CD4-positive, alpha-beta T cell treated with Interleukin-10 for 1 hour (primary cell): Measurements from ENCODE around the gene MATCAP1.

ENCODE experiments used
- DNase-seq: peaks from one replicate; pipeline ENCODE4 v3.0.0-alpha.2; 2020

MATCAP1 gene

GRCh38 chr16:67170949-67171649 is 12.7 kb downstream of the MATCAP1 start:
- no peak for DNase-seq

DNA sequence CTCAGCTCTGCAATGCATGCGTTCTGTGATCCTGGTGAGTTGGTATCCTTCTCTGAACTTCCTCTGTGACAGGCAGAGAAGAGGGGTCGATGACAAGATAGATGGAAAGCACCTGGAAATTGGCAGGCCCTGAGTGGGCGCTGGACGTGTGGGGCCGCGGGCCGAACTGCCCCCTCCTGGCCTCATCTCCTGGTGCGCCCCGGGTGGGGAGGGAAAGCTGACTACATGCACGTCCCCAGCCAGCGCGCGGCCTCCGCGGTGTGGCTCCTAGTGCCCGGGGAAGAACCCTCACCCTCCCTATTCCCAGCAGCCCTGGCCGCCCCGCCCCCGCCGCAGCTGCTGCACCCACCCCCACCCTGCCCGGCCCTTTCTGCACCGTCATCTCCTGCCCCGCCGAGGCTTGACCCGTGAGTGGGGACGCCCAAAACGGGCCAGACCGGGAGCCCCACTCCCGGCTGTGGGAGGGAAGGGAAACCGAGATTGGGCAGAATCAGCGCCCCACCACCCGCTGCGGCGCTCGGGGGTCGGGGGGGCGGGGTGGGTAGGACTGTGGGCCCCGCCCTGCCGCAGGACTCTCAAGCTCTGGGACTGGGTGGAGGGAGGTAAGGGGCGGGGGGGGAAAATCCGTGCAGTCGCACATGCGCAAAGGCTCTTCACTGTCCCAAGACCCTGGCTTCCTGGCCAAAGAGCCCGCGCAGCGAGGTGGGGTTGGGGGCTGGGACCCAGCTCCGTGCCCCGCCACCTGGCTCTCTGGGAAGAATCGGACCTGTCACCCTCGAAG is 13.4 kb downstream of the MATCAP1 start, which contains the start of gene NOL3:
NOL3 (plus strand) TSS at position 371 of the 781 bp plus-strand sequence.
- DNase-seq = peak; percentile 39

GRCh38 chr16:67169642-67170167 is 14.1 kb downstream of the MATCAP1 start:
- peak; percentile 47 for DNase-seq

DNA sequence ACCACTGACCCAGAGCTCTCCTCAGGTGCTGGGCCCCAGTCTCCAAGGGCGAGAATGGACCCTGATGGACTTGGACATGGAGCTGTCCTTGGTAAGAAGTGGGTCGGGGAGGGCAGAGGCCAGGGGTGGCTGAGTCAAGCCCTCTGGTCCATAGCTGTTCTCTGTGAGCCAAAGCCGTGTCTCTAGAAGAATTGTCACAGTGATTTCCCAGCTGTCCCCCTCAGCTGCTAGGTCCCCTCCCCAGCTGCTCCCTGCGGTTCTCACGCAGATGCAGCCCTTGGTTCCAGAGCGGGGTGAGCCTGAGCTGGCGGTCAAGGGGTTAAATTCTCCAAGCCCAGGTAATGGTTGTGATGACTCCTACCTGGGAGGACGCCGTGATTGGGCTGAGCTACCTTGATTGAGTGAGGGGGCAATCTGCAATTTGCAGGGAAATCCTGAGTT is 14.7 kb downstream of the MATCAP1 start:
- no peak for DNase-seq

DNA sequence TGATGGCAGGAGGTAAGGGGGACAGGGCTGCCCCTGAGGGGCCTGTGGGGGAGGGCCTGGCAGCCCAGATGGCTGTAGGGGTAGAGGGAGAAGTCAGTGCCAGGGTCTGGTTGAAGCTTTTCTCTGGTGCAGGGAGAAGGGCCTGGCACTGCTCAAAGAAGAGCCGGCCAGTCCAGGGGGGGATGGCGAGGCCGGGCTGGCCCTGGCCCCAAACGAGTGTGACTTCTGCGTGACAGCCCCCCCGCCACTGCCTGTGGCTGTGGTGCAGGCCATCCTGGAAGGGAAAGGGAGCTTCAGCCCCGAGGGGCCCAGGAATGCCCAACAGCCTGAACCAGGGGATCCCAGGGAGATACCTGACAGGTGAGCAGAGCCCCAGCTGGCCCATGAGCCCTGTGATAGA is 16.2 kb downstream of the MATCAP1 start:
- DNase-seq = no peak

DNA sequence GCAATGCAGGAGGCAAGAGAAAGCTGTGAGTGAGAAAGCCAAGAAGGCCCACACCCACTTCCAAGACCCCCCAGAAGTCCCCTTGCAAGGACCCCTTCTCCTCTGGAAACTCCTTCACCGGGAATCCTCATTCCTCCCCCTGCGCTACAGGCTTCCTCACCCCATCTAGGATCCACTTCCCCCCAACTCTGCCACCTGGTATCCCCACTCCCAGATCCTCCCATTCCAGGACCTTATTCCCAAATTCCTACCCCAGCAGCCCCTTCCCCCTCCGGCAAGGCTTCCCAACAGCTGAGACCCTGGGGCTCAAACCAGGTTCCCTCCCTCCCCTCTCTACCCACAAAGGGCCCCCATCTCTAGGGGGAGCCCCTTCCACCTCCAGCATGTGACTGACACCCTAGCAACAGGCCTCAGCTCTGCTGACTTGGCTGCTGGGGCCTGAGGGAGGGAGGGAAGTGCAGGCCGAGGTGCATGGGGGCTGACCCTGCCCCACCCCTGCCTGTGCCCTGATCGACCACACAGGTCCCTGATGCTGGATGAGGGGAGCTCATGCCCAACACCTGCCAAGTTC is 17.1 kb downstream of the MATCAP1 start:
- no peak for DNase-seq

- no peak for DNase-seq
These were observed 17.6 kb downstream of the MATCAP1 start for GRCh38 chr16:67166110-67166547.

DNA sequence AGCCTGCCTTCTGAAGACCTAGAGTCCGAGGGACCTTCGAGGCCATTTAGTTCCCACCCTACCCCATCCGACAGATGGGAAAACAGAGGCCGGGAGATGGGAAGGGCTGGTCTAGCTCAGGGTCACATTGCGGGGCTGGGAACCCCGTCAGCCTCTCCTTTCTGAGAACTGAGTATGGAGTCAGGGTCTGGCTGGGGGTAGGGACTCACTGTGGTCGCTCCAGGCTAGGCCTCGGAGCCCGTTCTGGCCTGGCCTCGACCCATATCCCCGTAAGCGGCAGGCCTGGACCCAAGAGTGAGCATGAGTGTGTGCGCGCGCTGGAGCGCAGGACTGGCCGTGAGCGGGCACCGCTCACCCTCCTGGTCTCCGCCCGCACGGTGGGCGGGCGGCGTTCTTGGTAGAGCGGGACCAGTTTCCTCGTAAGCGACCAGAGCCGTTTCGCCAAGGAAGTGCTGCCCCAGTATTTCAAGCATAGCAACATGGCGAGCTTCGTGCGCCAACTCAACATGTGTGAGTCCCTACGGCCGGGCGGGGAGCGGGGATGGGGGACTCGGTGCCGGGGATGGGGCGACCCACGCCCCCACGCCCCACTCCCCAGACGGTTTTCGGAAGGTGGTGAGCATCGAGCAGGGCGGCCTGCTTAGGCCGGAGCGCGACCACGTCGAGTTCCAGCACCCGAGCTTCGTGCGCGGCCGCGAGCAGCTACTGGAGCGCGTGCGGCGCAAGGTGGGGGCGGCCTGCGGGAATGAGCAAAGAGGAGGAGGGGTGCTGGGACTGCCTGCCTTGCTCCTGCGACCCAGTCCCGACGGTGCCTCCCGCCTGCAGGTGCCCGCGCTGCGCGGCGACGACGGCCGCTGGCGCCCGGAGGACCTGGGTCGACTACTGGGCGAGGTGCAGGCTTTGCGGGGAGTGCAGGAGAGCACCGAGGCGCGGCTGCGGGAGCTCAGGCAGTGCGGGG is 18.4 kb downstream of the MATCAP1 start:
- no peak for DNase-seq

DNA sequence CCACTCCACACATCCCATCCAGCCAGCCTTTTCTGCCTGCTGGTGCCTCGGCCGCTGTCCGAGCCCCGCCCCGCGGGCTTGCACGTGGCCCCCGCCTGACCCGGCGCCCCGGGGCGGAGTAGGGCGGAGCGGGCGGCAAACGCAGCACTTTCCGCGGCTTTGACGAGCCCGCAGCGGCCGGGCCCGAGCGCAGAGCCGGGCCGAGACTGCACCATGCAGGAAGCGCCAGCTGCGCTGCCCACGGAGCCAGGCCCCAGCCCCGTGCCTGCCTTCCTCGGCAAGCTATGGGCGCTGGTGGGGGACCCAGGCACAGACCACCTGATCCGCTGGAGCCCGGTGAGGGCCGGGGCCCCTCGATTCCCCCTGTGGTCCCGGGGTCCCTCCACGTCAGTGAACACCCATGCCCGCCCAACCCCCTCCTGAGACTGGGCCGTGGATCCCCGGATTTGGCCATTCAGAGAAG is 19.1 kb downstream of the MATCAP1 start, which contains the start of gene HSF4:
HSF4 (plus strand) TSS at position 147 of the 463 bp plus-strand sequence; CDS start at position 214, 67 bp downstream.
- DNase-seq = no peak

GRCh38 chr16:67163999-67164558 is 19.7 kb downstream of the MATCAP1 start:
- DNase-seq = no peak

GRCh38 chr16:67163164-67163998 is 20.4 kb downstream of the MATCAP1 start:
- DNase-seq = peak; percentile 61

GRCh38 chr16:67162506-67163163 is 21.1 kb downstream of the MATCAP1 start:
- DNase-seq = no peak

DNA sequence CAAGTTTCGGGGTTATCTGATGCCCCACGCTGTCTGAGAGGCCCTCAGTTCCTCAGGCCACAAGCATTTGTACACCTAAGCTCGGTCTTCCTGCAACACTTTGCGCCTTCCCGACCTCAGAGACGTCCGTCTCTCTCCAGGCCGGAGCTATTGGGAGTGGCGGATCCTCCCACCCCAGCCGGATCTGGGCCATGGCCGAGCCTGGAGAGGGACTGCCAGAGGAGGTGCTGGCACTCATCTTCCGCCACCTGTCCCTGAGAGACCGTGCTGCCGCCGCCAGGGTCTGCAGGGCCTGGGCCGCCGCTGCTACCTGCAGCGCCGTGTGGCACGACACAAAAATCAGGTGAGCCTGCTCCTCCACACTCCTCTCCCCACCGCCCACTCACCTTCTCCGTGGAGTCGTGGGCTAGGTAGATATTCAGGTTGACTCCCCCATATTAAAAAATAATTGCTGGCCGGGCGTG is 22.1 kb downstream of the MATCAP1 start:
- DNase-seq = no peak

- peak; percentile 91 for DNase-seq
These were observed 24.8 kb downstream of the MATCAP1 start for GRCh38 chr16:67158637-67159600.

- DNase-seq = peak; percentile 73
These were observed 25.7 kb downstream of the MATCAP1 start for GRCh38 chr16:67157892-67158635.

DNA sequence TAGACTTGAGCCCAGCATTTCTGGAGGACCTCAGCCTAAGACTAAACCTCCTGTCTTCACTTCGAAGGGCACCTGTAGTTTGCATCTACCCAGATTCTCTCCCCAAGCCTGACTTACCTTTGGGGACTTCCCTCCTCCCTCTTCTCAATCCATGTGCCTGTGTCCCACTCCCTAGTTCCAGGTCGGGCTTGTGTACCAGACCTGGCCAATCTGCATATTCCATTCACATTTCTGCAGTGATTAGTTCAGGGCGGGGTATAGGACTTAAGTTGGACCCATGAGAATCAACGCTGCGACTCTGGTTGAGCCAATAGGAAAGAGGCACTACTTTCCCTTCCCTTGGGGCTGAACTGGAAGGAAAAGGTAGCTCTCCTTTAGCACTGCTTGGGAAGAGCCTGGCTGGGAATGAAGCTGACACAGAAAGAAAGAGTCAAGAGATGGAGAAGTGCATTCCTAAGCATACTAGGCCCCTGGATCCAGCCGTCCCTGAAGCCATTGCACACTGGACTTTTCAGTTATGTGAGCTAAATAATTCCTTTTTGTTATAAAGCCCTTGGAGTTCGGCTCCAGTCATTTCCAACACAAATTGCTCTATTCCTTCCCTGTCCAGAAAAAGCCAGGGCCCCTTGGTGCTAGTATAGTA is 26.5 kb downstream of the MATCAP1 start:
- no peak for DNase-seq

GRCh38 chr16:67156143-67156844 is 27.5 kb downstream of the MATCAP1 start:
- no peak for DNase-seq
